UCSD-AML1 (cell line): ENCODE results near the gene MYCL.
"Not testable (repeated sequence)": the region's sequence is repeated elsewhere in the genome, so short reads cannot be mapped to it uniquely, and the experiment has no call there.

Source experiments
- DNase-seq: peaks from one replicate; lab custom pipeline; 2025; ENCODE audit not compliant: unreplicated experiment; lab: John Stamatoyannopoulos, UW

MYCL gene

GRCh38 chr1:39919545-39919944, 17.8 kb upstream of the MYCL start:
- DNase-seq, result peak; percentile 61

- no peak for DNase-seq
These were observed 16.1 kb upstream of the MYCL start for GRCh38 chr1:39917825-39918224.

- DNase-seq, result no peak
These were observed 13.9 kb upstream of the MYCL start for GRCh38 chr1:39915499-39916129.

GRCh38 chr1:39913136-39913535, 11.4 kb upstream of the MYCL start:
- not testable (repeated sequence) for DNase-seq

GRCh38 chr1:39910263-39910662, 8.5 kb upstream of the MYCL start:
- DNase-seq, result no peak

- no peak for DNase-seq
These were observed 6.8 kb upstream of the MYCL start for GRCh38 chr1:39908534-39908933.

GRCh38 chr1:39907528-39908453, 6.1 kb upstream of the MYCL start:
- DNase-seq, result no peak

- no peak for DNase-seq
These were observed 3.5 kb upstream of the MYCL start for GRCh38 chr1:39905172-39905571.

GRCh38 chr1:39902460-39902807, 717 bp upstream of the MYCL start:
- DNase-seq, result no peak

- DNase-seq, result no peak
These were observed 328 bp downstream of the MYCL start for GRCh38 chr1:39901464-39901713.

GRCh38 chr1:39900662-39901463, 854 bp downstream of the MYCL start:
- DNase-seq, result no peak

- DNase-seq, result no peak
These were observed 1.8 kb downstream of the MYCL start for GRCh38 chr1:39899611-39900538.

- no peak for DNase-seq
These were observed 2.8 kb downstream of the MYCL start for GRCh38 chr1:39898648-39899603.

GRCh38 chr1:39898191-39898590, 3.5 kb downstream of the MYCL start:
- no peak for DNase-seq

- no peak for DNase-seq
These were observed 4.6 kb downstream of the MYCL start for GRCh38 chr1:39896909-39897685.

- DNase-seq, result no peak
These were observed 5.8 kb downstream of the MYCL start for GRCh38 chr1:39895731-39896480.

GRCh38 chr1:39894884-39895495, 6.7 kb downstream of the MYCL start:
- no peak for DNase-seq
